CD14-positive monocyte (primary cell): Measurements from ENCODE around the gene CD300E. TPM values are rescaled to one million over a fixed set of nuclear protein-coding genes. Genes with fewer than 3 reads are reported as not detected.

ENCODE experiments used
- DNase-seq, 3 donors: peaks; one replicate each; pipeline ENCODE4 v3.0.0-alpha.2; 2011 to 2022
- H2AFZ ChIP-seq: 2 replicates; pipeline ENCODE4 v1.6.0; 2012; ENCODE audit warnings: mild to moderate bottlenecking, low read depth, low read length, inconsistent platforms; ENCODE audit not compliant: insufficient read depth, poor library complexity, severe bottlenecking
- H3K27ac ChIP-seq, 2 donors: 1 replicate in 1 of 2; 2 replicates in 1 of 2; pipeline ENCODE4 v1.5.1; 2012 to 2013; ENCODE audit warnings: low read length in 2 of 2, control low read depth in 1 of 2, inconsistent platforms in 1 of 2, low read depth in 1 of 2, mild to moderate bottlenecking in 1 of 2
- H3K27me3 ChIP-seq, 2 donors: one replicate each; pipeline versions ENCODE4 v1.6.0 to v1.6.1; 2011 to 2013; ENCODE audit warnings: low read length in 2 of 2; ENCODE audit not compliant: control insufficient read depth in 2 of 2, insufficient read depth in 2 of 2
- H3K36me3 ChIP-seq, 2 donors: replicated peaks in 1 of 2; 1 replicate in 1 of 2; 2 replicates in 1 of 2; pipeline versions ENCODE4 v1.5.1 to v1.6.1; 2012 to 2013; ENCODE audit warnings: low read length in 2 of 2, control low read depth in 1 of 2, inconsistent platforms in 1 of 2, mild to moderate bottlenecking in 1 of 2; ENCODE audit not compliant: insufficient read depth in 2 of 2, control insufficient read depth in 1 of 2
- H3K4me1 ChIP-seq, 2 donors: 1 replicate in 1 of 2; 2 replicates in 1 of 2; pipeline versions ENCODE4 v1.5.1 to v1.6.1; 2012 to 2013; ENCODE audit warnings: low read length in 2 of 2, control low read depth in 1 of 2, inconsistent platforms in 1 of 2, mild to moderate bottlenecking in 1 of 2, moderate library complexity in 1 of 2; ENCODE audit not compliant: insufficient read depth in 2 of 2, control insufficient read depth in 1 of 2
- H3K4me2 ChIP-seq: replicated peaks from 2 replicates; pipeline ENCODE3; 2012; ENCODE audit warnings: low read length, moderate library complexity, mild to moderate bottlenecking; ENCODE audit not compliant: poor library complexity, severe bottlenecking; ENCODE audit errors: extremely low read depth
- H3K4me3 ChIP-seq, 3 experiments: fragments of 200-600 bp in 1 of 3; sonication (generic) in 1 of 3; replicated peaks in 1 of 3; 1 replicate in 2 of 3; 2 replicates in 1 of 3; pipeline ENCODE4 v1.5.1; 2011 to 2013; ENCODE audit warnings: low read length in 3 of 3, mild to moderate bottlenecking in 3 of 3, control low read depth in 2 of 3, low read depth in 2 of 3, inconsistent platforms in 1 of 3, moderate library complexity in 1 of 3
- H3K79me2 ChIP-seq: 2 replicates; pipeline ENCODE4 v1.6.0; 2012; ENCODE audit warnings: mild to moderate bottlenecking, control low read depth, inconsistent platforms, low read length, moderate library complexity; ENCODE audit not compliant: insufficient read depth
- H3K9ac ChIP-seq: 2 replicates; pipeline ENCODE4 v1.6.0; 2017; ENCODE audit warnings: low read length, mild to moderate bottlenecking; ENCODE audit not compliant: insufficient read depth, poor library complexity, severe bottlenecking
- H3K9me3 ChIP-seq, 2 donors: replicated peaks in 1 of 2; 1 replicate in 1 of 2; 2 replicates in 1 of 2; pipeline versions ENCODE4 v1.5.1 to v1.6.1; 2012 to 2013; ENCODE audit warnings: low read length in 2 of 2, control low read depth in 1 of 2; ENCODE audit not compliant: control insufficient read depth in 1 of 2, insufficient read depth in 1 of 2
- H4K20me1 ChIP-seq: 2 replicates; pipeline ENCODE4 v1.6.0; 2012; ENCODE audit warnings: mild to moderate bottlenecking, low read length, control low read depth, moderate library complexity; ENCODE audit not compliant: insufficient read depth
- H3K27ac Mint-ChIP-seq, 7 donors: one replicate each; pipeline ENCODE4 v1.8.0; 2020; ENCODE audit warnings: mild to moderate bottlenecking in 7 of 7, mixed read lengths in 7 of 7, moderate library complexity in 6 of 7, inconsistent platforms in 2 of 7
- H3K27me3 Mint-ChIP-seq, 3 donors: one replicate each; pipeline ENCODE4 v1.8.0; 2021 to 2022; ENCODE audit warnings: low read depth in 3 of 3, mild to moderate bottlenecking in 3 of 3, mixed read lengths in 3 of 3, moderate library complexity in 3 of 3, inconsistent platforms in 1 of 3
- H3K36me3 Mint-ChIP-seq, 2 donors: one replicate each; pipeline ENCODE4 v1.8.0; 2020; ENCODE audit warnings: mixed read lengths in 2 of 2, inconsistent platforms in 1 of 2, mild to moderate bottlenecking in 1 of 2
- H3K4me1 Mint-ChIP-seq: one replicate; pipeline ENCODE4 v1.8.0; 2020; ENCODE audit warnings: mild to moderate bottlenecking, mixed read lengths
- H3K4me3 Mint-ChIP-seq, 2 donors: one replicate each; pipeline ENCODE4 v1.8.0; 2020; ENCODE audit warnings: mild to moderate bottlenecking in 2 of 2, mixed read lengths in 2 of 2, moderate library complexity in 1 of 2
- H3K9me3 Mint-ChIP-seq, 7 donors: one replicate each; pipeline ENCODE4 v1.8.0; 2020 to 2022; ENCODE audit warnings: mixed read lengths in 7 of 7, mild to moderate bottlenecking in 6 of 7, moderate library complexity in 6 of 7, inconsistent platforms in 2 of 7
- WGBS: methylation state at CpG from one replicate; pipeline ENCODE4 v1.1.5; 2013; ENCODE audit warnings: missing lambda C conversion rate; ENCODE audit not compliant: insufficient coverage; 5-methylcytosine and 5-hydroxymethylcytosine counted together
- intact Hi-C, 2 donors: fragments of 100-400 bp; cut with micrococcal nuclease; formaldehyde crosslinking; loops; one replicate each; pipeline versions ENCODE4 v1.15.0 to v1.15.1; 2023
- polyA plus RNA-seq, 3 donors: library from polyadenylated mRNA; depleted of rRNA in 1 of 3; unstranded in 2 of 3; stranded (reverse) in 1 of 3; fragments of 300-500 nt in 2 of 3; fragments of >200 nt in 1 of 3; fragmentation: Illumina TruSeq in 2 of 3; gene quantifications; 1 replicate in 2 of 3; 2 replicates in 1 of 3; pipeline ENCODE4 v1.2.3, GENCODE V29; 2012 to 2021
- TF ChIP-seq, protein P1 (sequence below): fragments of 200-600 bp; IDR thresholded peaks from one replicate; pipeline ENCODE4 v1.8.0; 2022; ENCODE audit warnings: antibody characterized with exemption, mild to moderate bottlenecking

Gene CD300E
- polyA plus RNA-seq, 3 donors: 65.0 to 228 (median 122) TPM

DNA sequence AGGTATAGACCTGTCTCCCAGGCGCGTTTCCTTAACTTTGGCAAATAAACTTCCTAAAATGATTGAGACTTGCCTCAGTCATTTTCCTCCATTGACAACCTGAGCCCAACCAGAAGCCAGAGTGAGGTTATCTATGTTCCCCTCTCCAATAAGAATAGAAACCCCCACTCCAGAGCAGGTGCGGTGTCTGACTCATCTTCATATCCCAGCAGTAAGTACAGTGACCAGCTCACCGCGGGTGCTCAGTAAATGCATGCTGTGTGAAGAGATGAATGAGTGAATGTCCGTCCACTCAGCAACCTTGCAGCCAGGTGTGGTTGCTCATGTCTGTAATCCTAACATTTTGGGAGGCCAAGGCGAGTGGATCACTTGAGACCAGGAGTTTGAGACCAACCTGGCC lies 19.5 kb upstream of the CD300E start:
- TF ChIP-seq, protein P1, sequence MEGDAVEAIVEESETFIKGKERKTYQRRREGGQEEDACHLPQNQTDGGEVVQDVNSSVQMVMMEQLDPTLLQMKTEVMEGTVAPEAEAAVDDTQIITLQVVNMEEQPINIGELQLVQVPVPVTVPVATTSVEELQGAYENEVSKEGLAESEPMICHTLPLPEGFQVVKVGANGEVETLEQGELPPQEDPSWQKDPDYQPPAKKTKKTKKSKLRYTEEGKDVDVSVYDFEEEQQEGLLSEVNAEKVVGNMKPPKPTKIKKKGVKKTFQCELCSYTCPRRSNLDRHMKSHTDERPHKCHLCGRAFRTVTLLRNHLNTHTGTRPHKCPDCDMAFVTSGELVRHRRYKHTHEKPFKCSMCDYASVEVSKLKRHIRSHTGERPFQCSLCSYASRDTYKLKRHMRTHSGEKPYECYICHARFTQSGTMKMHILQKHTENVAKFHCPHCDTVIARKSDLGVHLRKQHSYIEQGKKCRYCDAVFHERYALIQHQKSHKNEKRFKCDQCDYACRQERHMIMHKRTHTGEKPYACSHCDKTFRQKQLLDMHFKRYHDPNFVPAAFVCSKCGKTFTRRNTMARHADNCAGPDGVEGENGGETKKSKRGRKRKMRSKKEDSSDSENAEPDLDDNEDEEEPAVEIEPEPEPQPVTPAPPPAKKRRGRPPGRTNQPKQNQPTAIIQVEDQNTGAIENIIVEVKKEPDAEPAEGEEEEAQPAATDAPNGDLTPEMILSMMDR: no peak
- peaks cover 5 to 9% of the 10 kb centered on the region in 2 donors for H3K36me3 Mint-ChIP-seq
- no peaks in the 10 kb centered on the region for H3K79me2 ChIP-seq
- H3K9ac ChIP-seq: peak overlapping the region; percentile 83
- H3K9me3 ChIP-seq: no peaks in the 10 kb centered on the region
- no peaks in the 10 kb centered on the region for H4K20me1 ChIP-seq
- peak overlapping the region; percentile 99 to 100 for H3K27ac ChIP-seq
- no peak overlapping the region for H3K4me2 ChIP-seq
- peak in 1 of 3 donors; percentile 61 for DNase-seq
- peaks cover 0 to 2% (median 0%) of the 10 kb centered on the region in 7 donors for H3K9me3 Mint-ChIP-seq
- no peak overlapping the region for H2AFZ ChIP-seq
- peak overlapping the region; percentile 99 to 100 (median 100) for H3K27ac Mint-ChIP-seq
- peaks cover 1 to 11% (median 6%) of the 10 kb centered on the region in 3 donors for H3K27me3 Mint-ChIP-seq
- peak overlapping the region in 1 of 3 experiments; percentile 7 for H3K4me3 ChIP-seq
- H3K36me3 ChIP-seq: no peaks in the 10 kb centered on the region
- no peak overlapping the region for H3K4me3 Mint-ChIP-seq
- H3K27me3 ChIP-seq: no peaks in the 10 kb centered on the region
- H3K4me1 ChIP-seq: peaks cover 76 to 83% of the 10 kb centered on the region in 2 donors
- intact Hi-C loops: loop anchor here (5.0 to 10.0 kb wide), 2 partner anchors 111 to 268 kb away; partner anchors contain the start of gene CD300LB (in 1 of the 2)
- H3K4me1 Mint-ChIP-seq: peaks cover 83% of the 10 kb centered on the region
- WGBS: 100% methylated on average over 1 of the region's 7 CpGs

DNA sequence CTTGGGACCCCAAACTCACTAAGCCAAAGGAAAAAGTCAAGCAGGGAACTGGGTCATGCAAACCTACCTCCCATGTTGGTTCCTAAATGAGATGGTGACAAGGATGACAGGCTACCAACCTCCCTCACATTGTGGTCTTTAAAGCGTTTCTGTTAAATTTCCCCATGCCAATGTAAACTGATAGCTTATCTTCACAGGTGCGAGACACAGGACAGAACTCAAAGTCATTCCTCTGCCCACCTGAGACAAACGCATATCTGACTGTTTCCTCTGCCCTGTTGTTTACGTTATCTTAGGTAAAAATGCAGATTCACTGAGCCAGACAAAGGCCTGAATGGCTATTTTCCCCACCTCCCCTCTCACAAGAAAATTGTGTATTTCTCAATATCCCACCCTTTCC lies 19.0 kb upstream of the CD300E start:
- Mint-ChIP-seq H3K27ac (peak overlapping the region; percentile 99 to 100 (median 100)), H3K4me3 (peak overlapping the region in 1 of 2 donors; percentile 83), H3K4me1 (peaks cover 87% of the 10 kb centered on the region), H3K27me3 (peaks cover 1 to 11% (median 2%) of the 10 kb centered on the region in 3 donors), H3K36me3 (peaks cover 5 to 9% of the 10 kb centered on the region in 2 donors), H3K9me3 (peaks cover 0 to 2% (median 0%) of the 10 kb centered on the region in 7 donors)
- TF ChIP-seq, protein P1: no peak
- Histone ChIP-seq H3K4me1 (peaks cover 80 to 88% of the 10 kb centered on the region in 2 donors), H3K79me2 (no peaks in the 10 kb centered on the region), H3K9ac (peak overlapping the region; percentile 83), H2AFZ (no peak overlapping the region), H3K4me2 (peak overlapping the region; percentile 27), H4K20me1 (no peaks in the 10 kb centered on the region), H3K9me3 (no peaks in the 10 kb centered on the region), H3K27ac (peak overlapping the region; percentile 99 to 100), H3K27me3 (no peaks in the 10 kb centered on the region), H3K36me3 (no peaks in the 10 kb centered on the region), H3K4me3 (peak overlapping the region in 1 of 3 experiments; percentile 7)
- intact Hi-C loops: loop anchor here (5.0 to 10.0 kb wide), 2 partner anchors 110 to 268 kb away; partner anchors contain the start of gene CD300LB (in 1 of the 2)
- WGBS: 79% methylated on average over 4 of the region's 4 CpGs
- DNase-seq: no peak
